Measurements from ENCODE around the gene NUP37. TPM values are rescaled to one million over a fixed set of nuclear protein-coding genes. Genes with fewer than 3 reads are reported as not detected.
"Not testable (repeated sequence)": the region's sequence is repeated elsewhere in the genome, so short reads cannot be mapped to it uniquely, and the experiment has no call there.

Gene NUP37
- total and polyA plus RNA-seq, 2 of the 8 experiments (the other 6 are each of a cell fraction or from before 2014, with no cell fraction given): 53.5 to 71.0 TPM

- TF ChIP-seq SUZ12 (IDR thresholded peaks at IDR 0.05; ENCODE audit: low read length): no peak
These were observed 24.3 kb upstream of the NUP37 start (continued) for GRCh38 chr12:102144221-102144620.

DNA sequence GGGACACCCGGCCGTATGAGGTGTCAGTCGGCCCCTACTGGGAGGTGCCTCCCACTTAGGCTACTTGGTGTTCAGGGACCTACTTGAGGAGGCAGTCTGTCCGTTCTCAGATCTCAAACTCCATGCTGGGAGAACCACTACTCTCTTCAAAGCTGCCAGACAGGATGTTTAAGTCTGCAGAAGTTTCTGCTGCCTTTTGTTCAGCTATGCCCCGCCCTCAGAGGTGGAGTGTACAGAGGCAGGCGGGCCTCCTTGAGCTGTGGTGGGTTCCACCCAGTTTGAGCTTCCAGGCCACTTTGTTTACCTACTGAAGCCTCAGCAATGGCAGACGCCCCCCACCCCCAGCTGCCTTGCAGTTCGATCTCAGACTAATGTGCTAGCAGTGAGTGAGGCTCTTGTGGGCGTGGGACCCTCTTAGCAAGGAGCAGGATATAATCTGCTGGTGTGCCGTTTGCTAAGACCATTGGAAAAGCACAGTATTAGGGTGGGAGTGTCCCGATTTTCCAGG is 23.0 kb upstream of the NUP37 start:
- POLR2A ChIA-PET (ENCODE audit: partially characterized antibody); H3K79me2 ChIP-seq (ENCODE audit: control insufficient read depth in 1 of 2, insufficient read depth in 2 of 2, low read length in 2 of 2); H4K5ac ChIP-seq (ENCODE audit: insufficient read length, low read depth, low read length); H4K91ac ChIP-seq (replicated peaks; ENCODE audit: insufficient read length, low read length); H3K9ac ChIP-seq (replicated peaks in 1 of 4; ENCODE audit: extremely low read depth in 1 of 4, low read depth in 3 of 4, low read length in 3 of 4); H4K8ac ChIP-seq (ENCODE audit: extremely low read depth, insufficient read depth, low read length); H3K14ac ChIP-seq (ENCODE audit: insufficient read length); H3K9me3 ChIP-seq (ENCODE audit: insufficient read depth in 2 of 2, low read depth in 1 of 2, low read length in 1 of 2); H3K4me2 ChIP-seq (ENCODE audit: insufficient read depth in 1 of 2, low read depth in 2 of 2, low read length in 2 of 2); DNase-seq (ENCODE audit: low read depth in 1 of 2, low spot score in 2 of 2); H2BK120ac ChIP-seq (replicated peaks; ENCODE audit: low read depth, low read length); H2AFZ ChIP-seq (ENCODE audit: low read length); H4K20me1 ChIP-seq (replicated peaks in 1 of 2; ENCODE audit: control insufficient read depth in 1 of 2, insufficient read depth in 2 of 2, low read length in 2 of 2); H2BK5ac ChIP-seq (ENCODE audit: low read depth, low read length); H3K56ac ChIP-seq (replicated peaks; ENCODE audit: insufficient read length, low read depth, low read length); H3K27me3 ChIP-seq (replicated peaks in 1 of 4; ENCODE audit: control insufficient read depth in 3 of 4, extremely low read depth in 1 of 4, insufficient read depth in 3 of 4, low read length in 3 of 4); H3K79me1 ChIP-seq (ENCODE audit: low read depth, low read length); H2AK5ac ChIP-seq (ENCODE audit: low read depth, low read length); H2BK12ac ChIP-seq (ENCODE audit: low read depth, low read length); H3K4me1 ChIP-seq (replicated peaks in 1 of 4; ENCODE audit: control insufficient read depth in 3 of 4, insufficient read depth in 4 of 4, low read length in 3 of 4); FAIRE-seq; H3K27ac ChIP-seq (ENCODE audit: low read depth, low read length); H3K4ac ChIP-seq (replicated peaks; ENCODE audit: insufficient read length, low read depth, low read length); H2BK15ac ChIP-seq (ENCODE audit: low read length); H3K36me3 ChIP-seq (ENCODE audit: control insufficient read depth in 2 of 4, insufficient read depth in 4 of 4, low read length in 3 of 4); H2BK20ac ChIP-seq (ENCODE audit: low read length); H3K4me3 ChIP-seq (ENCODE audit: extremely low read depth in 1 of 4, insufficient read depth in 2 of 4, low read depth in 3 of 4, low read length in 4 of 4); H3K23me2 ChIP-seq (ENCODE audit: low read depth, low read length); H3K23ac ChIP-seq (ENCODE audit: insufficient read length); H3K18ac ChIP-seq (ENCODE audit: extremely low read depth, low read length): not testable (repeated sequence)
- WGBS, 2 experiments (ENCODE audit: extremely low coverage in 1 of 2, insufficient coverage in 1 of 2, insufficient read length in 1 of 2, insufficient replicate concordance in 2 of 2, low coverage in 1 of 2, low lambda C conversion rate in 2 of 2, missing lambda C conversion rate in 1 of 2): 92% methylated on average over 11 of the region's 11 CpGs; no CpG with 5 or more reads in 1 of the 2 experiments
- CTCF ChIA-PET (ENCODE audit: partially characterized antibody): interaction anchor here (1.3 kb wide), 1 partner anchor 12 kb away, joined by 7 read pairs; no protein-coding TSS in a partner anchor
